OCI-LY1 (cell line): ENCODE measurements around the gene FBXO36.

ENCODE experiments used
- H2AFZ ChIP-seq: fragments of 200-600 bp; sonication (generic), shearing (Covaris generic); 2 replicates; pipeline ENCODE4 v1.6.0; 2014; ENCODE audit warnings: antibody characterized with exemption, mild to moderate bottlenecking, low read length
- H3F3A ChIP-seq: fragments of 200-600 bp; sonication (generic), shearing (Covaris generic); 2 replicates; pipeline ENCODE4 v1.6.0; 2014; ENCODE audit warnings: mild to moderate bottlenecking, antibody characterized with exemption, low read length, moderate library complexity; ENCODE audit not compliant: insufficient read depth
- H3K27ac ChIP-seq: fragments of 200-600 bp; sonication (generic); 2 replicates; pipeline ENCODE4 v1.5.1; 2014; ENCODE audit warnings: low read length, mixed run types, mild to moderate bottlenecking, low read depth; ENCODE audit not compliant: poor library complexity, severe bottlenecking
- H3K27me3 ChIP-seq: fragments of 200-600 bp; sonication (generic); 2 replicates; pipeline ENCODE4 v1.6.0; 2014; ENCODE audit warnings: antibody characterized with exemption, mild to moderate bottlenecking, low read length, moderate library complexity; ENCODE audit not compliant: insufficient read depth
- H3K36me3 ChIP-seq: fragments of 200-600 bp; sonication (generic); 2 replicates; pipeline ENCODE4 v1.6.1; 2014; ENCODE audit warnings: mild to moderate bottlenecking, antibody characterized with exemption, low read length, moderate library complexity, mixed read lengths; ENCODE audit not compliant: insufficient read depth
- H3K4me1 ChIP-seq: fragments of 200-600 bp; sonication (generic); 2 replicates; pipeline ENCODE4 v1.5.1; 2014; ENCODE audit warnings: mild to moderate bottlenecking, low read length, moderate library complexity; ENCODE audit not compliant: insufficient read depth, severe bottlenecking
- H3K4me2 ChIP-seq: fragments of 200-600 bp; sonication (generic), shearing (Covaris generic); 2 replicates; pipeline ENCODE4 v1.6.1; 2014; ENCODE audit warnings: low read length
- H3K4me3 ChIP-seq: fragments of 200-600 bp; sonication (generic); 2 replicates; pipeline ENCODE4 v1.5.1; 2014; ENCODE audit warnings: low read length, low read depth, mild to moderate bottlenecking, mixed read lengths; ENCODE audit not compliant: poor library complexity, severe bottlenecking
- H3K79me2 ChIP-seq: fragments of 200-600 bp; shearing (Covaris generic); 2 replicates; pipeline ENCODE4 v1.6.1; 2016; ENCODE audit warnings: mixed run types, low read length, mixed read lengths; ENCODE audit not compliant: insufficient read depth
- H3K9ac ChIP-seq: fragments of 200-600 bp; sonication (generic), shearing (Covaris generic); 2 replicates; pipeline ENCODE4 v1.6.1; 2014; ENCODE audit warnings: mild to moderate bottlenecking, low read length, mixed read lengths
- H3K9me2 ChIP-seq: fragments of 200-600 bp; sonication (generic), shearing (Covaris generic); 2 replicates; pipeline ENCODE4 v1.6.1; 2014; ENCODE audit warnings: low read depth, mild to moderate bottlenecking, low read length, mixed read lengths
- H3K9me3 ChIP-seq: fragments of 200-600 bp; shearing (Covaris generic); 2 replicates; pipeline ENCODE4 v1.6.1; 2014; ENCODE audit warnings: low read length, mixed read lengths
- H4K20me1 ChIP-seq: fragments of 200-600 bp; sonication (generic), shearing (Covaris generic); 2 replicates; pipeline ENCODE4 v1.6.0; 2016; ENCODE audit warnings: mild to moderate bottlenecking, low read length; ENCODE audit not compliant: insufficient read depth
- CTCF ChIP-seq: fragments of 200-600 bp; sonication (generic), shearing (Covaris generic); IDR thresholded peaks from 2 replicates; pipeline ENCODE4 v1.5.1; 2017; ENCODE audit warnings: mild to moderate bottlenecking, antibody characterized with exemption, low read length, moderate library complexity, mixed read lengths
- EZH2 ChIP-seq: fragments of 200-600 bp; sonication (generic), shearing (Covaris generic); IDR thresholded peaks from 2 replicates; pipeline ENCODE4 v1.8.0; 2017; ENCODE audit warnings: borderline replicate concordance, mixed run types, mild to moderate bottlenecking, antibody characterized with exemption, low read length, moderate library complexity, mixed read lengths

The FBXO36 gene

DNA sequence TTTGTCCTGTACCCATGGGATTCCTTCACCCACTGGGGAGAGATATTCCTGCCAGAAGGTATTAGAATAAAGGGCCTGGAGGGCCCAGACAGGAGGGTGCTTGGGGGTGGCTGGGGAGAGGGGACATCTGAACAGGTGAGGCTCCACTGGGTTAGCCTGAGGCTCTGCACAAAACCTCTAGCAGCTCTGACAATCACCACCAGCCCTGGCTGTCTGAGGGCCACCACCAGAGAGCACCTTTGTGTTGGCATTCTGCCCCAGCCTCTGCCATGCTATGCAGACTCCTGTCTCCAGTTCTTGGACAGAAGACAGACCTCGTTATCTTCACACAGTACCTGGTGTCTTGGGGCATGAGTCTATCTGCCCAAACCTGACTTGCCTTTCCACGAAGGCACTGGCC, 121.2 kb downstream of the FBXO36 start:
- no peak overlapping the region for H3K4me2 ChIP-seq
- H3K4me1 ChIP-seq: no peaks in the 10 kb centered on the region
- no peaks in the 10 kb centered on the region for H4K20me1 ChIP-seq
- H3K9ac ChIP-seq: no peak overlapping the region
- H3K27me3 ChIP-seq: no peaks in the 10 kb centered on the region; the same call in 1 of the 2 replicates
- no peak for TF ChIP-seq CTCF
- no peak for TF ChIP-seq EZH2
- H2AFZ ChIP-seq: no peak overlapping the region
- no peak overlapping the region for H3K4me3 ChIP-seq
- H3K9me2 ChIP-seq: no peaks in the 10 kb centered on the region
- no peaks in the 10 kb centered on the region for H3K79me2 ChIP-seq
- no peaks in the 10 kb centered on the region for H3F3A ChIP-seq
- H3K27ac ChIP-seq: no peak overlapping the region
- H3K9me3 ChIP-seq: no peaks in the 10 kb centered on the region
- H3K36me3 ChIP-seq: no peaks in the 10 kb centered on the region

DNA sequence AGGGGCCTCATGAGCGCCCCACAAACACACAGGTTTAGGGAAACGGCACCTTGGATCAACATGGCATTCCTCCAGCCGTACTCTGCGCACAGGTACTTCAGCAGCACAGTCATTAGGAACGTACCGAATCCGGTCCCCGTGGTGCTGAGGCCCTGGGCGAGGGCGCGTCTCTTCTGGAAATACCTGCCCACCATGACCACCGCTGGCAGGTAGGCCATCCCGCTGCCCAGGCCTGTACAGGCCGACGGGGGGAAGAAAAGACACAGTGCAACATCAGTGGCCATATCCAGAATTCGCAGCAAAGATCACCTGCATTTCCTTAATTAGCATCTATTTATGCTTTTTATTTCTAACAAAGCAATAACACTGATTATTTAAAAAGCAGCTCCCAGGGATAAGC, 124.2 kb downstream of the FBXO36 start:
- TF ChIP-seq CTCF (no peak), EZH2 (no peak)
- no peaks in the 10 kb centered on the region for H3K79me2 ChIP-seq
- H4K20me1 ChIP-seq: no peaks in the 10 kb centered on the region
- H3K27me3 ChIP-seq: no peaks in the 10 kb centered on the region
- H3K27ac ChIP-seq: no peak overlapping the region
- no peaks in the 10 kb centered on the region for H3K9me2 ChIP-seq
- no peak overlapping the region for H3K4me3 ChIP-seq
- no peaks in the 10 kb centered on the region for H3K36me3 ChIP-seq
- no peak overlapping the region for H3K9ac ChIP-seq
- no peaks in the 10 kb centered on the region for H3K4me1 ChIP-seq
- no peaks in the 10 kb centered on the region for H3F3A ChIP-seq
- H3K4me2 ChIP-seq: no peak overlapping the region
- no peak overlapping the region for H2AFZ ChIP-seq
- H3K9me3 ChIP-seq: no peaks in the 10 kb centered on the region

- H3K79me2 ChIP-seq: no peaks in the 10 kb centered on the region
- H3K4me3 ChIP-seq: no peak overlapping the region
- no peaks in the 10 kb centered on the region for H3K27me3 ChIP-seq
- H4K20me1 ChIP-seq: no peaks in the 10 kb centered on the region
- no peak overlapping the region for H3K27ac ChIP-seq
- no peak overlapping the region for H2AFZ ChIP-seq
- no peak overlapping the region for H3K9ac ChIP-seq
- no peaks in the 10 kb centered on the region for H3K9me3 ChIP-seq
- H3K9me2 ChIP-seq: no peaks in the 10 kb centered on the region
- H3K4me1 ChIP-seq: no peaks in the 10 kb centered on the region
- H3K4me2 ChIP-seq: no peak overlapping the region
- H3F3A ChIP-seq: no peaks in the 10 kb centered on the region
- no peaks in the 10 kb centered on the region for H3K36me3 ChIP-seq
- TF ChIP-seq CTCF (no peak), EZH2 (no peak)
These were observed 125.8 kb downstream of the FBXO36 start for GRCh38 chr2:230048010-230048671.
